AG10803 (cell line): ENCODE data around the gene TMEM106C.

Source experiments
- DNase-seq: peaks from one replicate; pipeline ENCODE4 v3.0.0; 2010; ENCODE audit warnings: low read depth
- H3K4me3 ChIP-seq: 2 replicates; pipeline ENCODE4 v1.5.1; 2011; ENCODE audit warnings: mild to moderate bottlenecking, low read length, control low read depth
- TF ChIP-seq, protein P1 (sequence below): conservative IDR thresholded peaks from 2 replicates; pipeline ENCODE4 v1.5.1; 2011; ENCODE audit warnings: mild to moderate bottlenecking, low read length, control low read depth, inconsistent platforms

Gene TMEM106C

DNA sequence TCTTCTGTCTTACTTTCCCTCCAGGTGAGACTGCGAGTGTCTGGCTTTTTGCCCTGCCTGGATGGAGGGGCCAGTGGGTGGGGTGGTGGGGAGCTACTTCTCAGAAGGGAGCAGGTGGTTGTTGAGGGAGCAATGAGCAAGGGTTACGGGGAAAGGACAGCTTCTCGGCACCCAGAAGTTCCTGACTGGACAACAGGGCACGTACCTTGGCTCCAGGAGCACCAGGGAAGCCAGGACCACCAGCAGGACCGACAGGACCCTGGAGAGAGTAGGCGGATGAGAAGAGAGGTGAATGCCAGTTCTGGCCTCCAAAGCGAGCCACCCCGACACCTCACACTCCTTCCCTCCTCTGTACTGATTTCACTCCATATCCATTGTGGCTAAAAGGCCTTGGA lies 25.6 kb downstream of the TMEM106C start:
- no peak for DNase-seq
- TF ChIP-seq, protein P1, sequence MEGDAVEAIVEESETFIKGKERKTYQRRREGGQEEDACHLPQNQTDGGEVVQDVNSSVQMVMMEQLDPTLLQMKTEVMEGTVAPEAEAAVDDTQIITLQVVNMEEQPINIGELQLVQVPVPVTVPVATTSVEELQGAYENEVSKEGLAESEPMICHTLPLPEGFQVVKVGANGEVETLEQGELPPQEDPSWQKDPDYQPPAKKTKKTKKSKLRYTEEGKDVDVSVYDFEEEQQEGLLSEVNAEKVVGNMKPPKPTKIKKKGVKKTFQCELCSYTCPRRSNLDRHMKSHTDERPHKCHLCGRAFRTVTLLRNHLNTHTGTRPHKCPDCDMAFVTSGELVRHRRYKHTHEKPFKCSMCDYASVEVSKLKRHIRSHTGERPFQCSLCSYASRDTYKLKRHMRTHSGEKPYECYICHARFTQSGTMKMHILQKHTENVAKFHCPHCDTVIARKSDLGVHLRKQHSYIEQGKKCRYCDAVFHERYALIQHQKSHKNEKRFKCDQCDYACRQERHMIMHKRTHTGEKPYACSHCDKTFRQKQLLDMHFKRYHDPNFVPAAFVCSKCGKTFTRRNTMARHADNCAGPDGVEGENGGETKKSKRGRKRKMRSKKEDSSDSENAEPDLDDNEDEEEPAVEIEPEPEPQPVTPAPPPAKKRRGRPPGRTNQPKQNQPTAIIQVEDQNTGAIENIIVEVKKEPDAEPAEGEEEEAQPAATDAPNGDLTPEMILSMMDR = no peak
- H3K4me3 ChIP-seq = no peak overlapping the region

DNA sequence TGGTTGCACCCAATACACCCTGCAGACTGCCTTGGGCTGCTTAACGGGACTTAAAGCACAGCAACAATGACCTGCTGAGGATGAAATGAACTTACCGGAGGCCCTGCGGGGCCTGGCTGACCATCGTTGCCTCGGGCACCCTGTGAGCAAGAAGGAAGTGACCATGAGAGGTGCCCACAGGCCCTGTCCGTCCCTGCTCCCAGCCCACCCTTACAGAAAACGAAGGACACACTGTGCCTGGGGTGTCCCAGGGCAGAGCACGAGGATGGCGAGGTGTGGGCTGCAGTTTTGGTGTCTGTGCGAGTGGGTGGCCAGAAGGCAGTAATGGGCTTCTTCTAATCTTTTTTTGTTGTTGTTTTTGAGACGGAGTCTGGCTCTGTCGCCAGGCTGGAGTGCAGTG lies 26.3 kb downstream of the TMEM106C start:
- TF ChIP-seq, protein P1 = no peak
- no peak overlapping the region for H3K4me3 ChIP-seq
- DNase-seq = no peak

DNA sequence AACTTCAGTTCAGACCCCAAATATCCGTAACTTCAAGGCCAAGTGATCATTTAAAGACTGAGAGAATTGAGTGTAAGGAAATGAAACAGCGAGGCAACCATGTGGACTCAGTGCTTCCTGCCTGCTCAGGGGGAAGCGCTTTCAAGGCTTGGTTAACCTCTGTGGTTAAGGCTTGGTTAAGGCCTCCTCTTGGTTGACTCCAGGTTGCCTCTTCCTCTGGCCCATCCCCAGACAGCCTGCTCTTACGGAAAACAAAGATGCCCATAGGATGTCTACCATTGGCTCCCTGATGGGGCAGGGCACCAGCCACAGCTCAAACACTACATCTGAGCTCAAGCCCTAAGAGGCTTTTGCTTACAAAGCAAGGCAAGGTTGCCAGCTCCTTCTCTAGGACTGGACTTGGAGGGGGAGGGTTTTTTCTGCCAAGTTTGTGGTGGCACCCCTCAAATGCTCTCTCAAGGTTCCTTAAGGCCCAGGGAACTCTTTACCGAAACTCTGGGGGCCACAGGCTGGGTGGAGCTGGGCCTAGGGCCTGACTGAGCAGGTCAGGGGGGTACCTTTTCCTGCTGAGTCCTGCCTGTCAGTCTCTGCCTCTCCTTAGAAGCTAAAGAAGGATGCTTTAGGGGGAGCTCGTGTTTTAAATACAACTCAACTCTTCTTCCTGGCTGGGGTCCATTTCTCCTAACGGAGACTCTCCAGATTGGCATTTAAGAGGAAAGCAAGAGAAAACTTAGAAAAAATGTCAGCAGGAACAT lies 27.1 kb downstream of the TMEM106C start:
- no peak for DNase-seq
- no peak overlapping the region for H3K4me3 ChIP-seq
- TF ChIP-seq, protein P1 = no peak

DNA sequence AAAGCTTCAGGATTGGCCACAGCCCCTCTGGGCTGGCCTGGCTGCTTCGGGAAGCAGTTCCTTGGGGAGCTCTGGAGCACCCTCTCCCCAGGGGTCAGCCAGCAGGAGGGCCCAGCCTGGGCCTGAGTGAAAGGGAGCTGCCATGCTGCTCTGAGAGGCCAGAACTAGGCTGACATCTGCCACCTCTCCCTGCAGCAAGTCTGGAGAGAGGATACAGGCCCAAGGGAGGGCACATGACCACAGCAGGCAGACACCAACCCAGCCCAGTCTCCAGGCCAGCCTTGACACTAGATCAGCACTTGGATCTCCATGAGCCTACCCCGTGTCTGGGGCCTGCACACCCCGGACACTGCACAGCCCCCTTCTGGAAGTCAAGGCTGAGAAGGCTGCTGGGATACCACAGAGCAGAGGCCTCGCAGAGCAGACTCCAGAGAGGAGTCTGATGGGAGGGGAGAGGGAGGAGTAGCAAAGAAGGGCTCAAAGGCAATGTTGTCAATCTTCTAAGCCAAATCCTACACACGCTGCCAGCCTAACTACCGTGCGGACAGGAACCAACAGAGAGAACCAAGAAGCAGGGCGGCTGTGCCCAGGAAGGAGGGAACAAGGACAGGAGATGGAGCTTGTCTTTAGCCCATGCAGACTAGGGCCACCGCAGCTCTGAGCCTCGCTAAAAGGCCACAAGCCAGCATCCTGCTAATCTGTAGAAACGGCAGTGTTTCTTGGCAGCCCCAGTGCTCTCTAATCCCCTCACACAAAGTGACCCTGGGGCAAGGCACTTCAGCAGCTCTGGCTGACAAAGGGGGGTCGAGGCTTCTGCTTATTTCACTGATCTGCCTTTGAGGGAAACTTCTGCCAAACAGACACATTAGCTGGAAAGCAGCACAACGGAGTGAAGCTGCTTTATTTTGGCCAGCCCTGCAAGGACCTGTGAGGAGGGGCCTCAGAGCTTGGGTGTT lies 28.0 kb downstream of the TMEM106C start:
- DNase-seq = no peak
- H3K4me3 ChIP-seq = no peak overlapping the region
- TF ChIP-seq, protein P1 = no peak

DNA sequence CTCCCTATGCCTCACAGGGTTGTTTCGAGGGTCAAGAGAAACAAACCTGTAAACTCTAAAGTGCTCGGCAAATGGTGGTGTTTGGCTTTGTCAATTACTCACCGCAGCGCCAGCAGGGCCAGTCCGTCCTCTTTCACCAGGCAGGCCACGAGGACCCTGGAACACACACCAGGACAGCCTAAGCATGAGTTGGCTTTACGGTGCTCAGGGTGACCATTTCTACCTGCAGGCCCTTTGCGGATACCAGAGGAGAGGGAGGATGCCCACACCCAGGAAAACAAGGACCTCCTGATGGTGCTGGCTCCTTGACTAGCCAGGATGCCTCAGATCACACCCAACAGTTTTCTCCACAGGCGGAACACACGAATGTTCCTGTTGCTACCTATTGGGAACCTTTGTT lies 29.4 kb downstream of the TMEM106C start:
- no peak overlapping the region for H3K4me3 ChIP-seq
- TF ChIP-seq, protein P1 = no peak
- DNase-seq = no peak

DNA sequence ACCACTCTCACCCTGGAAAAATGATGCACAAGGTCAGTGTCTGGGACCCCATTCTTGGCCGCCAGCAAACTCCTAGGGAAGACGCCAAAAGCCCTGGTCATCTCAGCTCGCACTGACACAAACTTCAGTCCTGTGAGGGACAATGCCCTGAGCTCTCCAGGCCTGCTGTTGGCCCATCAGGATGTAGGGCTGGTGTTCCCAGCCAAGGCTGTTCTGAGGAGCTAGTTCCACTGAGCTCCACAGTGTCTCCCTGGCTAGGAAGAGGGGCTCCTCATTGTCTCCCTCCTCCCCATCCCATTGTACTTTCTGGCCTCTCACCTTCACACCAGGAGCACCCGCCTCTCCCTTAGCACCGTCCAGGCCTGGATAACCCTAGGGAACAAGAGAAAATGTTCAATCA lies 30.1 kb downstream of the TMEM106C start:
- no peak for DNase-seq
- no peak overlapping the region for H3K4me3 ChIP-seq
- TF ChIP-seq, protein P1 = no peak
